HUDEP-2 (cell line): ENCODE data around the gene GALNT18.
A peak's percentile ranks its signal among the peaks of the same experiment; 100 is the strongest.

ENCODE experiments used
- DNase-seq, 76 experiments: peaks; one replicate each; lab custom pipeline; 2025; ENCODE audit not compliant: unreplicated experiment in 76 of 76; lab: John Stamatoyannopoulos, UW

The GALNT18 gene

DNA sequence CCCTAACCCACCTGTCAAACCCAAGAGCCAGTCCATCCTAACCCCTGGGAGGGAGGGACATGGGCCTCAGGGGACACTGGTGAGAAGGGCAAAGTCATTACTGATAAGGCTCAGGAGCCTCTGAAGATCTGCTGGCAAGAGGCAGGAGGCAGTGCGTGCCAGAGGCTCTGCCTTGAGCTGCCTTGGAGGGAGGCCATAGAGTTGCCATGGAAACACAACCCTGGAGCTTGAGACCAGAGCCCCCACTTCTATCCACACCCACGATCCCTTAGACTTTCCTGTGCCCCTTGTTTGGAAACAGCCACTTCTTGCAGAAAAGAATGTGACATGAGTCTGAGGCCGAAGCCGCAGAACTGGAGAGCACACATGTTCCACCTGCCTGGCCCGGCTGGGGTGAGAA lies 179.0 kb downstream of the GALNT18 start:
- DNase-seq = peak in 66 of 76 experiments; percentile 13 to 75 (median 49)

DNA sequence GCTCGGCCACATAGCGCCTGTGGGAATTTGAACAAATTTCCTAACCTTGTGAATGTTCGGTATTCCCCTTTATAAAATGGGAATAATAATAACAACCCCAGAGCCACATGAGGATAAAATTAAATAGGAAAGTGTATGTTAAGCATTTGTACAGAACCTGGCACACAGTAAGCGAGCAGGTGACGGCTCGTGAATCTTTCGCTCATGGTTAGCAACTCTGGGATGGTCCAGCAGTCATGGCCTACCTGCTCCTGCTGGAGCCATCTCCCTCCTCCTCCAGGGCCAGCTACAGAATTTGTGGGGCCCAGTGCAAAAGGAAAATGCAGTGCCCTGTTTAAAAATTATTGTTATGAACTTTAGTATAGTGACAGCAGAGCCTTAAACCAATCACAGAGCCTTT lies 180.3 kb downstream of the GALNT18 start:
- DNase-seq = no peak

DNA sequence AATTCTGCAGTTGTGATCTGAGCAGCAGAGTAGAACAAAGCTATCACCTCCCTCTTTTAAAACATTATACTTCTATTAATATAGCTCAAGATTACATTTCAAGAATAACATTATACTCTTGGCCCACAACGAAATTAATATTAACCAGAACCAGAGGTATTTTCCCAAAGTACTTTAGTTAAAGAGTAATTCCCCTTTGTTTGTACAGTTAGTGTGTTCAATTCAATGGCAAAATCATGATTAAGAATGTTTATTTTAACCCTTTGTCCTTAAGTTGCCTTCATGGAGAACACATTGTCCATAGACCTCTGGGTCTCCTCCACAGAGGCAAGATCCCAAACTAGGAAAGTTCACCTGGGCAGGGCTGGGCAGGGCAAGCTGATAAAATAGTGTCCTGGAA lies 180.7 kb downstream of the GALNT18 start:
- DNase-seq = no peak

DNA sequence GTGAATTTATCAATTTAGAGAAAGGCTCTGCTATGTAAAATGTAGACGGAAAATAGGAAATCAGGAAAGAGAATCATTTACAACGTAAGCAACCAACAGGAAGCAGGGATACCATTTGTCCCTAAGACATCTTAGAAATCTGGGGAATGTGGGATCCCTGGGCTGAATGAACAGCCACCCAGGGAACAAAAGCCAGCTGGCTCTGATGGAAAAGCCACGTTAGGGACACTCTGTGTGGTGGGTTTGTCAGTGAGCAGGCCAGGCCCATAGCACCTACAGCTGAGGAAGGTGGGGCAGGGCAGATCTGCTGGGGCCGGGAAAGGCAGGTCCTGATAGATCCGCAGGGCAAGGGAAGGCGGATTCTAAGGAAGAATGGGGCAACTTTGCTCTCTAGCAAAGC lies 181.7 kb downstream of the GALNT18 start:
- no peak for DNase-seq

DNA sequence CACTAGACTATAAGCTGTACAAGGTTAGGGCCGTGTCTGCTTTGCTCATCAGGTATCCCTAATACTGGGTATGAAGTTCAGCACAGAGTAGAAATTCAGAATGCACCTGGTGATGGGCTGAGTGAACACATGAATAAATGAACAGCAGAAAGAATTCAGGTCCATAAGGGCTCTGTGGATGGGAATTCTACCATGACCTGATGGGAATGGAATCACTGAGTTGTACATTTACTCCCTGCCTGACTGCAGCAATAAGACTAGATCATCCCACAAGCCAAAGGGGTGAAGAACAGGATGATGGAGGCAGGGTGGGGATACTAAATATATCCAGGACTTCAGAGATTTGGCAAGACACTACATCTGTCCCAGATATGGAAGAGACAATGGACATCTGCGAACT lies 182.2 kb downstream of the GALNT18 start:
- DNase-seq = no peak

DNA sequence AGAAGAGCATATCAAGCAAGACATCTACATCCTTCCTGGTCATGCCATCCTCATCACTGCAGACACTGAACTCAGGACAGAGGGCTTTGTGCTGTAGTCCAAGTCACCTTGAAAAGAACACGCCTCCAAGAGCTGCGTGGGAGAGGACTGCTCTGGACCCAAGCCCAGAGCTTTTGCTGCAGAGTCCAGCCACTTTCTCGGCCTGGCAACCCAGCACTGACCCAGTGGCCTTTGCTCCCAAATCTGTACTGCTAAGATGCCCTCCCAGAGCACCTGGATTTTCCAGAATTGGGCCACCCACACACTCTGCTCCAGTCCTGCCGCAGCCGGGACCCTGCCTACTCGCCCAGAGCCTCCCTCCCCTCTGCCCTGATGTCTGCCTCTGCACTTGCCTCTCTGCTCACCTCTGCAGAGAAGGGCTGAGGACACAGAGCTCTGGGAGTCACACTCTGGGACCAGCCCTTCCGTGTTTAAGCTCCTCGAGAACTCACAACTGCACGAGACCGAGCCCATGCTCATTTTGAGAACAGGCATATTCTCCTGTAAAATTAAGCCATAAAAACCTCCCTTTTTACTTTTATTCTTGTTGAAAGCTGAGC lies 185.0 kb downstream of the GALNT18 start:
- peak in 19 of 76 experiments; percentile 2 to 44 (median 13) for DNase-seq

DNA sequence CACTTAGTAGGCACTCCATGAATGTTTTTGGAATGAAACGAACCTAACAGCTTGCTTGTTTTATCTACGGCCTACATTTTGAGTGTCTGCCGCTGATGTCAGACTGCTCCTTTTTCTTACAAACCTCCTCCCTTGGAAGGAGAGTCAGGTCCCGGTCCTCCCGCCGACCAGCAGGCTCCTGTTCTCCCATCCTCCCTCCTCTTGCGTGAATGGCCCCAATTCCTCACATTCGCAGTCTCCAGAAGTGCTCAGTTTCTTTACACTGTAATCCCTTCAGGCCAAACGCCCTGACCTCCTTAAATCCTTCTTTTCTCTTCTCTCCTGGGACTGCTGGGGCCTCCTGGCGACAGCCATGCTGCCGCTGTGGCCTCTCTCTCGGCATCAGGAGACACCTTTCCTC lies 186.2 kb downstream of the GALNT18 start:
- DNase-seq = no peak

DNA sequence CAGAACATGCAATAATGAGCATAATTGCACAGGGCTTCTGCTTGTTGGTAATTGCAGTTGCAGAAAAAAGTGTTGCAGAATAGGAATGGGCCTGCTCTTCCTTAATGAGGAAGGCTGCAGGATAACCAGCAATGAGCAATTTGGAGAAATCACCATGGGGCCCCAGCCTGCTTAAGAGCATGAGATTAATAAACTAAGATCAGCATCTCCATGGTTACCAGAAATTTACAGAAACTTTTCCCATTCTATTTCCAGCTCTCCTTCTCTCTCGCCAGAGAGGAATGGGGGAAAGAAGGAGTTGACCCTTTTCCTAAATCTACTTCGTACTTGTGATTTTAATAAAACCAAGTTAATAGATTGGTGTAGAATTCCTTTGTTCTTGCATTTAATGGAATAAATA lies 187.8 kb downstream of the GALNT18 start:
- no peak for DNase-seq

DNA sequence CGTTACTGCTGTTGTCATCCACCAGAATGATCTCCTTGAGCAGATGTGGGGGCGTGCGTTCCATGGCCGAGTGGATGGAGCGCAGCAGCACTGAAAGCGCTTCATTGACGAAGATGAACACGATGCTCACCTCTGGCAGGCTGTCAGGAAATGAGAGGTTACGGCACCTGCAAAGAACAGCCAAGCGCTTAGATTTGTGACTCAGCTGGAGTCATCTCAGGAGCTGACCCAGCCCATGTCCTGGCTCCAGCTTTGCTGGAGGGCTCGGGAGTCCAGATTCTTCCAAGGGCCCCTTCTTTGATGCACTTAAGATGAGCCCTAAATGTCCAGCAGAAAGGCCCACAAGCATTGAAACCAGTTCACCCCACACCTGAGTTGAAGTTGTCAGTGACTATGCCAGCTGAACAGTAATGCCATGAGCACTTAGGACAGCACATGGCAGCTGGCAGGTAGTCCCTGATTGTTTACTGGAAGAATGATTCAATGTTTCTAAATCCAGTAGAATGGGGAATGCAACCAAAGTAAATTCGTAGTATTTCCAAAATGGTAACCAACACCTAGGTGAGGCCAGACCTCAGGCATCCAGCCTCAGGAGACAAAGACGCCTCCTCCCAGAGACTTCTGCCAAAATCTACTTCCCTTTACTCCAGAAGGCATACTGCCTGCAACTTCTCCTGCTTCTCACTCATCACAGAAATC lies 189.0 kb downstream of the GALNT18 start:
- DNase-seq = no peak

DNA sequence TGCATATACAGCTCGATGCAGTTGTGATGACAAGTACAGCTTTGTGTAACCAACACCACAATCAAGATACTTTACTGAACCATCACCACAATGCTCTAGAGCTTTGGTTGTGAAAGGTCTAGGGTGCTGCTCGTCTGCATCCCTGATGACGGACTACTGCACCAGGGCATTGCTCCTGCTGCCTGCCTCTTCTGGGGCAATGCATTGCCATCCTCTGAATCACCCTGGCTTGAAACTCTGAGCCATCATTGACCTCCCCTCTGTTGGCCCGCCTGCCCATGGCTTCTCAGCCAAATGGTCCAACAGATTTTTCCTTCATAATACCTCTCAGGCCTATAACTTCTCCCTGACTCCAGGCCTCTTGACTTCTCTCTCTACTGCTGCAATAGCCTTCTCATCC lies 191.4 kb downstream of the GALNT18 start:
- no peak for DNase-seq

DNA sequence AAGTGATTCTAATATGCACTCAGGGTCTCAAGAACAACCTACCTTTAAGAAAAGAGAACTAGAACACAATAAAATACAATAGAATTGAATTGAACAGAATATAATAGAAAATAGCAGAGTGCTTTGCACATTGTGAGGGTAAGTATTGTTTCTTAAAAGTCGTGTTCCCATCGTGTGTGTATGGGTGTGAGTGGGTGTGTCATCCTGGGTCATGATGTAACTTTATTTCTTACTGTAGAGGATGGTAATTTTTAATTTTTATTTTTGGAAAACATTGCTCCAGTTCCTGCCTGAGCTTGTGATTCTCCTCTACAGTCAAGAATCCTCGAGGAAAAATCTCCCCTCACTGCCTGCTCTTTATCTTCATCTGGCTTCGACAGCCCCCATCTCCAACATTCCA lies 193.1 kb downstream of the GALNT18 start:
- DNase-seq = no peak

DNA sequence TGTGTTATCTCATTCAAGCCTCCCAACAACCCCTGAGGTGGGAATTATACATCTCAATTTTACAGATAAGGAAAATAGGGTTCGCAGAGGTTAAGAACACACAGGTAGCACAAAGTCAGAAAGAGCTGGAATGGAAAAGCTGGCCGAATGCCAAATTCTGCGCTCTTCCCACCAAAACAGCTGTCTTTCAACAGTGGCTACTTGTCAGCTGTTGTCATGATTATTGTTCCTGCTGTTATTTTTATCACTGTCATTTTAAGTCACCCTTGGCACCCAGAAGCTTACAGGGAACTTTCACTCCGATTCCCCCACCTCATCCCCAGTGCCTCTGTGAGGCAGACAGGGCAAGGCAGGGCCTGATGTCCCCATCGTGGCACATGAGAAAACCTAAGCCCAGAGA lies 194.3 kb downstream of the GALNT18 start:
- DNase-seq = no peak

DNA sequence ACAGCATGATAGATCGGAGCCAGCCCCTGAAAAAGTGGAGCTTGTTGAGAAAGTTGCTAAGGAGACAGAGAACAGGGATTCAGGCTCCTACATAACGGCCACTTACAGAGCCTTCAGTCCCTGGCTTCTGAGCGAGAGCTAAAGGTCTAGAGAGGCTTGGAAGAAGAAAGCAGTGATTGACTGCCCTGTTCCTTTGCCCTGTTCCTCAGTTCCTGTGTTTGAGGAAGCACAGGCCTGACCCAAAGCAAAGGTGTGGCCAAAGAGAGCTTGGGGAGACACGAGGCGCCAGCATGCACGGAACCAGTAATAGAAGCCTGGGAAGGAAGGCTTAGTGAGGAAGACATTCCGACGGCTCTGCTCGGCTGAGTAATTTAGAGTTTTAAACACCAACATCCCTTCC lies 194.7 kb downstream of the GALNT18 start:
- no peak for DNase-seq

DNA sequence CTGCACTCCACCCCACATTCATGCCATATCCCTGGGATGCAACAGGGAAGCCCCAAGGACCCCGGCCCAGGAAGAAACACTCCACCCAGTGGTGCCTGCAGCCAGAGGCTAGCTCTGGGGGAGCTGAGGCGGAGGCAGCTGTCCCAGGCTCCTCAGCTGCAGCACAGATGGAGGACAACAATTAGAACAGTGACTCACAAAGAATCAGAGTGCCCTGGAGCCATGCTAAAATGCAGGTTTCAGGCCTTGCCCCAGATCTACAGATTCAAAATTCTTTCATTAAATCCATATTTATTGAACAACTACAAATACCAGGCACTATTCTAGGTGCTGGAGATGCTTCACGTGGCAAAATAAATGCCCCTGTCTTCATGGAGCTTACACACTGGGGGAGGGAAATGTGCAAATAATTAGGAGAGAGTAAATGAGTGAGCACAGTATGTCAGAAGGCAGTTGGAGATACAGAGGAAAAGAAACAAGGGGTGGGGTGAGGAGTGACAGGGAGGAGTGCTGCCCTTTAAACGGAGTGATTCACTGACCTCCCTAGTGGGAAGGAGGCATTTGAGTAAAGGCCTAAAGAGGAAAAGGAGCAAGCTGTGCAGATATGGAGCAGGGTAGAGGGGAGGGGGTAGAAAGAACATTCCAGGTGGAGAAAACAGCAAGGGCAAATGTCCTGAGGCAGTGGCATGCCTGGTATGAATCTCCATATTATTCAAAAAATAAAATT lies 195.4 kb downstream of the GALNT18 start:
- peak in 3 of 76 experiments; percentile 3 to 11 (median 9) for DNase-seq

DNA sequence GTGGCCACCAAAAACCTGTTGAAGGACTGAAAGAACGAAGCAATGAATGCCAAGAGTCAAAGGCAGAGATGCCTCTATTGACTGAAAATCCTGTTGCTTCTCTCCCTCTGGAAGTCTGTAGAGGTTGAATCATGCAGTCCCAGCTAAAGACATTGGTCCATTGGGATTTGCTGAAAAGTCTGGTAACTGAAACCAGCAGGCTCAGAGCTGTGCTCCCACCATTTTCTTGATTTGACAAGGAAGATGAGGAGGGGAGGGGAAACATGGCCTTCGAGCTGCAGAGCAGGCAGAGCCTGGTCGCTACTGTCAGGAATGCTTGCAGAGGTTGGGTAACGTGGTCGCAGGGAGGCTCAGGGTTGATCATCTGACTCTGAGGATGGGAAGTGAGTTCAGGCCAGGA lies 196.0 kb downstream of the GALNT18 start:
- DNase-seq = no peak

DNA sequence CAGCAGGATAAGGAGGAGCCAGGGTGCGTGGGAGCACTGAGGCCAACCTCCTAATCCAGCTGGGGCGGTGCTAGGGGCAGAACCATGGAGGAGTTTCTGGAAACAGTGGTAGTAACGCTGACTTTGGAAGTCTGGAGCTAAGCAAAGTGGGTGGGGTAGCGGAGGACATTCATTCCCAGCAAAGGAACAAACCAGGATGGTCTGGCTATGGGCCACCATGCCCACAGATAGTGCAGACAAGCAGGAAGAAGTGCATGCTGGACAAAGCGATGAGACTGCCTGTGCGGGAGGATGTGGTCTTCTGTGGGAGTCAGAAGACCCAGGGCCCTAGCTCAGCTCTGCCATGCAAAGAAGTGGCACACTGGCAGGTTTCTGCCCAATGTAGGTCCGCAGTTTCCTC lies 197.1 kb downstream of the GALNT18 start:
- DNase-seq = no peak

DNA sequence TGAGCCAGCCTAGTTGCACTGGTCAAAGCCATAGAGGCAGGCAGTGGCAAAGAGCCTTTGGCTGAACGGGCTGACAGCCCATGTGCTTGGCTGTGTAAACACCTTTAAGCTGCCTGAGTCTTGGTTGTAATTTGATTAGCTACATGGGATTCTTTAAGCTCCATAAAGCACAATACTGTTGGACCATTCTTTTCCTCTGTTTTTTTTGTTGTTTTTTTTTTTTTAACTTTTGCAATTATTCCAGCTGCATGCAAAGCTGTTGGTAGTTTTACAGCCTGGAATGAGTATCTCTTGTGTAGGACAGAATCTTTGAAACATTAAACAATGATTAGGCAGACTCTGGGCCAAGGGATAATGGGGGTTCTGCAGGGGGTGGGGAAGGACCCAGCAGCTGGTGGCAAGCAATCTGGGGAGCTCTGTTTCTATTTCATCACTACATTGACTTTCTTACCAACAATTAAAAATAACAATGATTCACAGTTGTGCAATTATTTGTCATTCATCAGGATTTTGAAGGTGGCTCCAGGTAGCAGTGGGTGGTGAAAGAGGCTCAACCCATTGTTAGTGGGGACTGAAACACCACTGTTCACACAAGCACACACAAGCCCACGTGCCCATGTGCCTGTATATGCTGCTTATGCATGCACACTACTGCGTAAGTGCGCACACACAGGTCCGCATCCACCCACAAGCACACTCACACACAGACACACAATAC lies 199.2 kb downstream of the GALNT18 start:
- no peak for DNase-seq

DNA sequence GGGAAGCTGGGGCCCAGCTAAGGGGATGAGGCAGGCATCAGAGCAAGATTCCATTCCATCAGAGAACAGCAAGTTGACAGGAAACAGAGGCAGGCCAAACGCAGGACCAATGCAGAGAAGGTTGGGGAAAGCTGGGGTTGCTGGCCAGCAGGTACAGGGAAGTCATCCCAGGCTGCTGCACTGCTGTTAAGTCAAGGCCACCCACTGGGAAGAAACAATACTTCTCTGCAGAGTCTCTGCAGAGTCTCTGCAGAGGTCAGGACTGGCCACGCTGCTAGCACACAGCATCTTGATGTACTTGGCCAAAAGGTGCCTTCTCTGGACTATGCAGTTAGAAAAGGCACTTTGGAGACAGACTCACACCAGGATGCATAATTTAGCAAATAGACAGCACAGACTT lies 200.3 kb downstream of the GALNT18 start:
- DNase-seq = no peak

DNA sequence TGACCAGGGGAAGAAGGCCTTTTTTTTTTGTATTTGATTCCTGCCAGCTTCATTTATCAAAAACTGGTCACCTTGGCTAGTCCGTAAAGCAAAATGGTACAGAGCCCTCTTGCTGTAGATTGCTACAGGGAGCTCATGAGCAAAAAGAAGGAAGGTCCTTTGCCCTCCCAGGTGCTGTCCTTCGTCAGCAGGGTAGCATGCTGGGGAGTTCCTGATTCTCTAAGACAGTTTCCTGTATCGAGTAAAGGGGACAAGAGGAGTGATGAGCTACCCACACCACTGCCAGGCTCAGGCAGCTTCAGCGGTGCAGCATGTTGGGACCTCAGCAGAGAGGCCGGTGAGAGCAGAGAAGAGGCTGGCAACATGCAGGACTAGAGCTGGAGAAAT lies 200.9 kb downstream of the GALNT18 start:
- DNase-seq = peak in 4 of 76 experiments; percentile 28 to 60 (median 49)

DNA sequence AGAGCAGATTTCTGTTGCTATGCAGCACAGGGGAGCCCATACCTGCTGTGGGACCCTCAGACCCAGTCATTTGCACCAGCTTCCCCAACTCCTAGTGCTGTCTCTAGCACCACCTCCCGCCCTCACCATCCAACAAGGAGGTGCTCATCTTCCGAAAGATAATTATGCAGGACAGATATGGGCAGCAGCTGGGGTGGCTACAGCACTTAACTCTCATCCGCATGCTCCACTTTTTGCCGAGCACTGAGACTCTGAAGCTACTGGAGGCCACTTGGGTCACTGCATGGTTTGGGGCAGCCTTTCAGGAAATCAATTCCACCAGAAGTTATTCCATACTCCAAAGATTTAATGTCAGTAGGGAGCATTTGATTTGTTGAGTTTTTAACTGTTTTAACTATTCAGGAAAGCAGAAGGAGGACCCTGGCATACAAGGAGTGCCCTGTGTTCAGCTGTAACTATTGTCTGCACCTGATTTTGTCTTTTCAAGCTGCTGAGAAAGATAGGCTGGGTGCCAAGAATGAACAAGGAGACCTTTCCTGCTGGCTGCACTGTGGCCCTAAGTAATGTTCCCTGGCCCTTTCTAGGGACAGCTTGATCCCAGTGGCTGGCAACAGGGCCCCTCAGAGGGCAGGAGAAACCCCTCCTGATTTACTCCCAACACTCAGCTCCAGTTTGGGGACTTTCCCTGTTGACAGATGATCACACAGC lies 201.5 kb downstream of the GALNT18 start:
- peak in 74 of 76 experiments; percentile 31 to 93 (median 78) for DNase-seq

DNA sequence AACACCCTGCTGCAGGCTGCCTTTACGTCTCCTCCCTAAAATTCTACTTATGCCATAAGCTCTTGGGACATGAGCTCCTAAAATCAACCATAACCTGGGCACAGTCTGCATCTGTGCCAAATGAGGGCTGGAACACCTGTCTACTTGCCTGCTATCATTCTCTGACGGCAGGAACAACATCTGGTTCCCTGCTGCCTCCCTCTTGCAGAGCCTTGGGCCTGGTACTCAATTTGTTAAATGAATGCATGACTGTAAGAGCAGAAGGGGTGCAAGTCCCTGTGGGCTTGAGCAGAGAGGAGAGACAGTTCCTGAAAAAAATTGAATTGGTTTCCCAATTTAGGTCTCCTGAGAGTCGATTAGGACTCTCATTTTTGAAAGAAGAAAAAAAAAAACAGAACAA lies 202.1 kb downstream of the GALNT18 start:
- peak in 21 of 76 experiments; percentile 6 to 51 (median 22) for DNase-seq
